Measurements from ENCODE around the gene GPR149. TPM values are rescaled to one million over a fixed set of nuclear protein-coding genes. Genes with fewer than 3 reads are reported as not detected.

GPR149 gene
- total and polyA plus RNA-seq, 2 donors (not counting 3 experiments of a cell fraction or from before 2014, with no cell fraction given), result not detected

DNA sequence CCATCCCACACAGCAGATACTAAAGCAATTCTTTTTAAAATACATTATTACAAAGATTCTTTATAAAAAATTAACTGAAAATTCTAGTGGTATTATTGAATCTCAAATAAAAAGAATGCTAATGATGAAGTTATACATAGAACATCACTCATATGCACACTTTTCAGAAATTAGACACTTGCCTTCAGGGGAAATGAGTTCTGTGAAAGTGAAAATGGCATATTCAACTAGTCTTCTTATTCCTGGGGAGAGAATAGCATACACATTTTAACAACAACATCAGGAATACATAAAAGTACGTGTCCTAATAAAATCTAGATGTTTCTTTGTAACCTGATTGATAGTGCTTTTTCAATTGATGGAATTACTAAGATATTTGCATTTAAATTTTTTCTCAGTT, 68.9 kb downstream of the GPR149 start:
- no peaks in the 10 kb centered on the region for H3K9me3 ChIP-seq (replicated peaks; ENCODE audit: control insufficient read depth, insufficient read depth, low read length)
- BruUV-seq (replicated peaks), result no TSS peak
- DNase-seq (ENCODE audit: low read depth, low spot score) (no peak), FAIRE-seq (no peak)
- H3K36me3 ChIP-seq (ENCODE audit: control insufficient read depth in 2 of 2, extremely low read depth in 1 of 2, insufficient read depth in 2 of 2, low read length in 2 of 2), result no peaks in the 10 kb centered on the region
- H3K79me2 ChIP-seq (ENCODE audit: control insufficient read depth, insufficient read depth, low read length), result no peaks in the 10 kb centered on the region
- no peak overlapping the region for H3K9ac ChIP-seq (replicated peaks; ENCODE audit: extremely low read depth, insufficient read depth, low read length)
- dilution Hi-C loops (cut with MboI; ENCODE audit: extremely low pct_ligation_motif_present, low sequenced_read_pairs) (no loop called here), intact Hi-C loops (cut with micrococcal nuclease) (no loop called here)
- no peaks in the 10 kb centered on the region for H4K20me1 ChIP-seq (replicated peaks; ENCODE audit: control insufficient read depth, extremely low read depth, insufficient read depth, low read length)
- H3K27ac ChIP-seq (ENCODE audit: insufficient read depth, low read depth, low read length), result no peak overlapping the region
- no peaks in the 10 kb centered on the region for H3K27me3 ChIP-seq (ENCODE audit: control insufficient read depth in 2 of 2, insufficient read depth in 2 of 2, low read length in 2 of 2)
- H2AFZ ChIP-seq (ENCODE audit: low read depth, low read length), result no peak overlapping the region
- TF ChIP-seq POLR2A (IDR thresholded peaks at IDR 0.05; ENCODE audit: low read depth, low read length) (no peak), POLR2AphosphoS5 (IDR thresholded peaks at IDR 0.05; ENCODE audit: insufficient read depth, low read depth, low read length) (no peak), GATA2 (IDR thresholded peaks at IDR 0.05; ENCODE audit: insufficient read depth, insufficient read length, low read depth, low read length) (no peak), FOS (IDR thresholded peaks at IDR 0.05; ENCODE audit: borderline replicate concordance, insufficient read depth, low read length) (no peak), EZH2 (IDR thresholded peaks at IDR 0.05; ENCODE audit: borderline replicate concordance, low read depth, low read length, severe bottlenecking) (no peak), MYC (IDR thresholded peaks at IDR 0.05; ENCODE audit: low read depth, low read length) (no peak)
- TF ChIP-seq, protein P1, sequence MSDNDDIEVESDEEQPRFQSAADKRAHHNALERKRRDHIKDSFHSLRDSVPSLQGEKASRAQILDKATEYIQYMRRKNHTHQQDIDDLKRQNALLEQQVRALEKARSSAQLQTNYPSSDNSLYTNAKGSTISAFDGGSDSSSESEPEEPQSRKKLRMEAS (IDR thresholded peaks at IDR 0.05; ENCODE audit: insufficient read depth, insufficient read length), result no peak
- ChIA-PET POLR2A (no interaction called here), CTCF (no interaction called here)
- no peaks in the 10 kb centered on the region for H3K9me1 ChIP-seq (replicated peaks; ENCODE audit: control insufficient read depth, extremely low read depth, insufficient read depth, low read length)
- H3K4me3 ChIP-seq (replicated peaks in 1 of 3; ENCODE audit: insufficient read depth in 1 of 3, low read depth in 1 of 3, low read length in 3 of 3), result no peak overlapping the region
- no peaks in the 10 kb centered on the region for H3K4me1 ChIP-seq (ENCODE audit: control insufficient read depth, extremely low read depth, insufficient read depth, low read length)
- no peak overlapping the region for H3K4me2 ChIP-seq (ENCODE audit: insufficient read depth, low read length)

DNA sequence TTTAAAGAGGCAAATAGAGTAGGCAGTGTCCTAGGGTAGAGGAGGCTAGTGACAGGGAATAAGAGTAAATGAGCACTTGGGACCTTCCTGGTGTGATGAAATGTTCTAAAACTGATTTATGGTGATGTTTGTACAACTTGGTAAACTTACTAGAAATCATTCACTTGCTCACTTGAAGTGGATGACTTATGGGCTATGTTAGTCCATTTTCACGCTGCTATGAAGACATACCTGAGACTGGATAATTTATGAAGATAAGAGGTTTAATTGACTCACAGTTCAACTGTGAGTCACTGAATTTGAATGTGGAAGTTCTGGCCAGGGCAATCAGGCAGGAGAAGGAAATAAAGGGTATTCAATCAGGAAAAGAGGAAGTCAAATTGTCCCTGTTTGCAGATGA, 74.0 kb downstream of the GPR149 start:
- Histone ChIP-seq H3K27ac (ENCODE audit: insufficient read depth, low read depth, low read length) (no peak overlapping the region), H3K4me1 (ENCODE audit: control insufficient read depth, extremely low read depth, insufficient read depth, low read length) (no peaks in the 10 kb centered on the region), H4K20me1 (replicated peaks; ENCODE audit: control insufficient read depth, extremely low read depth, insufficient read depth, low read length) (no peaks in the 10 kb centered on the region), H3K4me2 (ENCODE audit: insufficient read depth, low read length) (no peak overlapping the region), H3K9ac (replicated peaks; ENCODE audit: extremely low read depth, insufficient read depth, low read length) (no peak overlapping the region), H3K27me3 (ENCODE audit: control insufficient read depth in 2 of 2, insufficient read depth in 2 of 2, low read length in 2 of 2) (no peaks in the 10 kb centered on the region), H3K9me3 (replicated peaks; ENCODE audit: control insufficient read depth, insufficient read depth, low read length) (no peaks in the 10 kb centered on the region), H3K4me3 (replicated peaks in 1 of 3; ENCODE audit: insufficient read depth in 1 of 3, low read depth in 1 of 3, low read length in 3 of 3) (no peak overlapping the region), H3K9me1 (replicated peaks; ENCODE audit: control insufficient read depth, extremely low read depth, insufficient read depth, low read length) (no peaks in the 10 kb centered on the region), H2AFZ (ENCODE audit: low read depth, low read length) (no peak overlapping the region), H3K36me3 (ENCODE audit: control insufficient read depth in 2 of 2, extremely low read depth in 1 of 2, insufficient read depth in 2 of 2, low read length in 2 of 2) (no peaks in the 10 kb centered on the region), H3K79me2 (ENCODE audit: control insufficient read depth, insufficient read depth, low read length) (no peaks in the 10 kb centered on the region)
- FAIRE-seq (no peak), DNase-seq (ENCODE audit: low read depth, low spot score) (no peak)
- TF ChIP-seq, protein P2, sequence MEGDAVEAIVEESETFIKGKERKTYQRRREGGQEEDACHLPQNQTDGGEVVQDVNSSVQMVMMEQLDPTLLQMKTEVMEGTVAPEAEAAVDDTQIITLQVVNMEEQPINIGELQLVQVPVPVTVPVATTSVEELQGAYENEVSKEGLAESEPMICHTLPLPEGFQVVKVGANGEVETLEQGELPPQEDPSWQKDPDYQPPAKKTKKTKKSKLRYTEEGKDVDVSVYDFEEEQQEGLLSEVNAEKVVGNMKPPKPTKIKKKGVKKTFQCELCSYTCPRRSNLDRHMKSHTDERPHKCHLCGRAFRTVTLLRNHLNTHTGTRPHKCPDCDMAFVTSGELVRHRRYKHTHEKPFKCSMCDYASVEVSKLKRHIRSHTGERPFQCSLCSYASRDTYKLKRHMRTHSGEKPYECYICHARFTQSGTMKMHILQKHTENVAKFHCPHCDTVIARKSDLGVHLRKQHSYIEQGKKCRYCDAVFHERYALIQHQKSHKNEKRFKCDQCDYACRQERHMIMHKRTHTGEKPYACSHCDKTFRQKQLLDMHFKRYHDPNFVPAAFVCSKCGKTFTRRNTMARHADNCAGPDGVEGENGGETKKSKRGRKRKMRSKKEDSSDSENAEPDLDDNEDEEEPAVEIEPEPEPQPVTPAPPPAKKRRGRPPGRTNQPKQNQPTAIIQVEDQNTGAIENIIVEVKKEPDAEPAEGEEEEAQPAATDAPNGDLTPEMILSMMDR (IDR thresholded peaks at IDR 0.05; ENCODE audit: extremely low read depth in 1 of 2, insufficient read depth in 1 of 2, low read depth in 1 of 2, low read length in 2 of 2), result no peak
- no peak for TF ChIP-seq POLR2A (IDR thresholded peaks at IDR 0.05; ENCODE audit: low read depth, low read length)
- TF ChIP-seq POLR2AphosphoS5 (IDR thresholded peaks at IDR 0.05; ENCODE audit: insufficient read depth, low read depth, low read length), result no peak
- ChIA-PET POLR2A (no interaction called here), CTCF (no interaction called here)
- intact Hi-C loops (cut with micrococcal nuclease), result no loop called here
- dilution Hi-C loops (cut with MboI; ENCODE audit: extremely low pct_ligation_motif_present, low sequenced_read_pairs), result no loop called here
- BruUV-seq (replicated peaks), result no TSS peak
